Measurements from ENCODE around the gene WDR59. TPM values are rescaled to one million over a fixed set of nuclear protein-coding genes. Genes with fewer than 3 reads are reported as not detected.
A peak's percentile ranks its signal among the peaks of the same experiment; 100 is the strongest.

The WDR59 gene
- total RNA-seq, 1 donor from 2014 or later, result 23.7 TPM

GRCh38 chr16:74987027-74987681 lies 2.2 kb upstream of the WDR59 start:
- no peak for DNase-seq (ENCODE audit: extremely low read depth, low read depth, low spot score)

GRCh38 chr16:74984194-74984528 lies 762 bp downstream of the WDR59 start:
- no peak for DNase-seq (ENCODE audit: extremely low read depth, low read depth, low spot score)

- no peak for DNase-seq (ENCODE audit: extremely low read depth, low read depth, low spot score)
Observed at GRCh38 chr16:74982256-74982655, 2.7 kb downstream of the WDR59 start.

- DNase-seq (ENCODE audit: extremely low read depth, low read depth, low spot score), result no peak
Observed at GRCh38 chr16:74975591-74975990, 9.3 kb downstream of the WDR59 start.

GRCh38 chr16:74973304-74973703 lies 11.6 kb downstream of the WDR59 start:
- DNase-seq (ENCODE audit: extremely low read depth, low read depth, low spot score), result no peak

GRCh38 chr16:74954763-74955162 lies 30.2 kb downstream of the WDR59 start:
- DNase-seq (ENCODE audit: extremely low read depth, low read depth, low spot score), result no peak

- DNase-seq (ENCODE audit: extremely low read depth, low read depth, low spot score), result no peak
Observed at GRCh38 chr16:74951681-74952080, 33.2 kb downstream of the WDR59 start.

- DNase-seq (ENCODE audit: extremely low read depth, low read depth, low spot score), result no peak
Observed at GRCh38 chr16:74951206-74951605, 33.7 kb downstream of the WDR59 start.

GRCh38 chr16:74950511-74950910 lies 34.4 kb downstream of the WDR59 start:
- no peak for DNase-seq (ENCODE audit: extremely low read depth, low read depth, low spot score)

- no peak for DNase-seq (ENCODE audit: extremely low read depth, low read depth, low spot score)
Observed at GRCh38 chr16:74949309-74949708, 35.6 kb downstream of the WDR59 start.

- DNase-seq (ENCODE audit: extremely low read depth, low read depth, low spot score), result no peak
Observed at GRCh38 chr16:74944466-74944865, 40.5 kb downstream of the WDR59 start.

GRCh38 chr16:74942977-74943918 lies 41.7 kb downstream of the WDR59 start:
- no peak for DNase-seq (ENCODE audit: extremely low read depth, low read depth, low spot score)

- no peak for DNase-seq (ENCODE audit: extremely low read depth, low read depth, low spot score)
Observed at GRCh38 chr16:74942566-74942965, 42.4 kb downstream of the WDR59 start.

GRCh38 chr16:74939688-74940087 lies 45.2 kb downstream of the WDR59 start:
- no peak for DNase-seq (ENCODE audit: extremely low read depth, low read depth, low spot score)

GRCh38 chr16:74936902-74937560 lies 47.9 kb downstream of the WDR59 start:
- DNase-seq (ENCODE audit: extremely low read depth, low read depth, low spot score), result peak; percentile 2

GRCh38 chr16:74931445-74931844 lies 53.5 kb downstream of the WDR59 start:
- DNase-seq (ENCODE audit: extremely low read depth, low read depth, low spot score), result no peak

GRCh38 chr16:74929636-74930035 lies 55.3 kb downstream of the WDR59 start:
- DNase-seq (ENCODE audit: extremely low read depth, low read depth, low spot score), result no peak

- DNase-seq (ENCODE audit: extremely low read depth, low read depth, low spot score), result no peak
Observed at GRCh38 chr16:74926805-74927204, 58.1 kb downstream of the WDR59 start.

GRCh38 chr16:74923766-74924460 lies 61.0 kb downstream of the WDR59 start:
- DNase-seq (ENCODE audit: extremely low read depth, low read depth, low spot score), result no peak

GRCh38 chr16:74922150-74923138 lies 62.5 kb downstream of the WDR59 start:
- DNase-seq (ENCODE audit: extremely low read depth, low read depth, low spot score), result no peak
